T-helper 9 cell (primary cell): Measurements from ENCODE around the gene EHBP1.

Experiments
- DNase-seq: peaks from one replicate; pipeline ENCODE4 v3.0.0-alpha.2; 2020

EHBP1 gene

GRCh38 chr2:62895632-62896009 lies 190.1 kb downstream of the EHBP1 start:
- no peak for DNase-seq

GRCh38 chr2:62897187-62897827 lies 191.8 kb downstream of the EHBP1 start:
- no peak for DNase-seq

GRCh38 chr2:62904344-62904743 lies 198.8 kb downstream of the EHBP1 start:
- DNase-seq, result no peak

- DNase-seq, result no peak
Observed at GRCh38 chr2:62908145-62908544, 202.6 kb downstream of the EHBP1 start.

GRCh38 chr2:62913311-62913710 lies 207.8 kb downstream of the EHBP1 start:
- no peak for DNase-seq

GRCh38 chr2:62919041-62919440 lies 213.5 kb downstream of the EHBP1 start:
- no peak for DNase-seq

- no peak for DNase-seq
Observed at GRCh38 chr2:62920070-62920469, 214.6 kb downstream of the EHBP1 start.

GRCh38 chr2:62923242-62923641 lies 217.7 kb downstream of the EHBP1 start:
- no peak for DNase-seq

GRCh38 chr2:62923881-62924280 lies 218.4 kb downstream of the EHBP1 start:
- no peak for DNase-seq

GRCh38 chr2:62928015-62928414 lies 222.5 kb downstream of the EHBP1 start:
- no peak for DNase-seq

GRCh38 chr2:62931536-62931935 lies 226.0 kb downstream of the EHBP1 start:
- no peak for DNase-seq

GRCh38 chr2:62933398-62933917 lies 227.9 kb downstream of the EHBP1 start:
- DNase-seq, result no peak

GRCh38 chr2:62934517-62934916 lies 229.0 kb downstream of the EHBP1 start:
- DNase-seq, result no peak

GRCh38 chr2:62938126-62938525 lies 232.6 kb downstream of the EHBP1 start:
- DNase-seq, result no peak

- DNase-seq, result no peak
Observed at GRCh38 chr2:62939735-62940491, 234.4 kb downstream of the EHBP1 start.

GRCh38 chr2:62940697-62941096 lies 235.2 kb downstream of the EHBP1 start:
- no peak for DNase-seq

- no peak for DNase-seq
Observed at GRCh38 chr2:62941413-62941812, 235.9 kb downstream of the EHBP1 start.

- no peak for DNase-seq
Observed at GRCh38 chr2:62944362-62944761, 238.8 kb downstream of the EHBP1 start.

- DNase-seq, result no peak
Observed at GRCh38 chr2:62947403-62947802, 241.9 kb downstream of the EHBP1 start.

GRCh38 chr2:62956651-62957050 lies 251.1 kb downstream of the EHBP1 start:
- no peak for DNase-seq

- DNase-seq, result no peak
Observed at GRCh38 chr2:62958206-62958605, 252.7 kb downstream of the EHBP1 start.

GRCh38 chr2:62964050-62964449 lies 258.5 kb downstream of the EHBP1 start:
- DNase-seq, result no peak

- no peak for DNase-seq
Observed at GRCh38 chr2:62964671-62965070, 259.2 kb downstream of the EHBP1 start.

GRCh38 chr2:62966991-62967390 lies 261.5 kb downstream of the EHBP1 start:
- no peak for DNase-seq
